Osteocyte (in vitro differentiated cells): ENCODE results near the gene PLCB4. TPM values are rescaled to one million over a fixed set of nuclear protein-coding genes. Genes with fewer than 3 reads are reported as not detected.

Experiments
- DNase-seq: peaks from one replicate; pipeline ENCODE4 v3.0.0; 2021; ENCODE audit warnings: mixed read lengths; ENCODE audit not compliant: unreplicated experiment; ENCODE audit errors: extremely low spot score
- H3K27ac Mint-ChIP-seq: one replicate; pipeline ENCODE4 v1.8.0; 2021; ENCODE audit warnings: mild to moderate bottlenecking, mixed read lengths; ENCODE audit not compliant: unreplicated experiment
- H3K27me3 Mint-ChIP-seq: one replicate; pipeline ENCODE4 v1.8.0; 2021; ENCODE audit warnings: mixed read lengths; ENCODE audit not compliant: unreplicated experiment
- H3K36me3 Mint-ChIP-seq: one replicate; pipeline ENCODE4 v1.8.0; 2021; ENCODE audit warnings: mixed read lengths; ENCODE audit not compliant: unreplicated experiment
- H3K4me1 Mint-ChIP-seq: one replicate; pipeline ENCODE4 v1.8.0; 2021; ENCODE audit warnings: mixed read lengths; ENCODE audit not compliant: unreplicated experiment
- H3K4me3 Mint-ChIP-seq: one replicate; pipeline ENCODE4 v1.8.0; 2021; ENCODE audit warnings: mild to moderate bottlenecking, moderate library complexity, mixed read lengths; ENCODE audit not compliant: unreplicated experiment
- H3K9me3 Mint-ChIP-seq: one replicate; pipeline ENCODE4 v1.8.0; 2021; ENCODE audit warnings: mixed read lengths; ENCODE audit not compliant: unreplicated experiment
- CTCF ChIP-seq: fragments of 200-600 bp; sonication (generic); IDR thresholded peaks from 2 replicates; pipeline ENCODE4 v1.5.0; 2021; ENCODE audit warnings: antibody characterized with exemption, mild to moderate bottlenecking, moderate library complexity
- total RNA-seq: library from RNA; stranded (reverse); gene quantifications from 2 replicates; pipeline ENCODE4 v1.2.1, GENCODE V29; 2021

Gene PLCB4
- total RNA-seq, 1 donor from 2014 or later = 5.3 TPM

DNA sequence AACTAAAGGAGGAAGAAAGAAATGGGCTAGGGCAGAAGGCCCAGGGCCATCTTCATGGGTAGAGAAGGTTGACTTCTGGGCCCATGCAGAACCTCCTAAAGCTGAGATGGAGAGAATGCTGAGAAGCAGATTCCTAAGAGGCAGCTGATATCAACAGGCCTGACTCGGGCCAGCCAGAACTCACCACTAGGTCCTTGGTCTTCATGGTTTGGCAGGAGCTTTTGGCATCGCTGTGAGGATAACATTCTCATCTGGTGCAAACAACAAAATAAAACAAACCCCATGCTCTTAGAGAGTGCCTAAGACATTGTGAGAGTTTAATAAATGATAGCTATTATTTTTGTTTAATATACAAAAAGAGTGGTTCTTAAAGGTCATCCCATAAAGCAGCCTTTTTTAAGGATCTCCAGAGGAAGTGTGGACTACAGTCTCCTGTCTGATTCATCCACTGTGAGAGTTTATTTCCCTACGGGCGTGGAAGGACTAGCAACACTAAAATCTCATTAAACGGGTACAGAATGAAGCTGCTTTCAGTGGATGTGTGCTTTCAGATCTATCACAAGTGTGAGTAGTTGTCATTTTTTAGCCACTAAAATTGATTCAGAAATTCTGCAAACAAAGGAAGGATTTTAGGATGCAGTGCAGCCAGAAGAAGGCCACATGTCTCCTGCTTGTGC lies 160.0 kb downstream of the PLCB4 start:
- no peak for DNase-seq
- Mint-ChIP-seq H3K4me1 (peaks cover 10% of the 10 kb centered on the region), H3K4me3 (no peak overlapping the region), H3K27me3 (no peaks in the 10 kb centered on the region), H3K9me3 (no peaks in the 10 kb centered on the region), H3K36me3 (no peaks in the 10 kb centered on the region), H3K27ac (no peak overlapping the region)
- TF ChIP-seq CTCF = no peak

DNA sequence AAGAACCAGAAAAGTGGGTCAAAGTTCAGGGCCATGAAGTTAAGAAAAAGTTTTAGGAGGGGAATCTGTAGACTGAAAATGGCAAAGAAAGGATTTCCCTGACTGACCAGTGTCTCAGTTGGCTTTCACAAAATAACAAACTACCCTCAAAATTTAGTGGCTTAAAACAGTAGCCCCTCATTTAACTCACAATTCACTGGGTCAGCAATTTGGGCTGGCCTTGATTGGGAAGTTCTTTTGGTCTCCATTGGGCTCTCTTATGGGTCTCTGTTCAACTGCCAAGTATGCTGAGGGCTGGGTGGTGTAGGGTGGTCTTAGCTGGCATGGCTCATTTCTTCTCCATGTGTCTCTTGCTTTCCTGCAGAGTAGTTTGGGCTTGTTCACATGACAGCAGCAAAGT lies 161.5 kb downstream of the PLCB4 start:
- no peaks in the 10 kb centered on the region for H3K9me3 Mint-ChIP-seq
- no peak overlapping the region for H3K27ac Mint-ChIP-seq
- H3K27me3 Mint-ChIP-seq = no peaks in the 10 kb centered on the region

GRCh38 chr20:9233804-9234203 lies 164.9 kb downstream of the PLCB4 start:
- H3K36me3 Mint-ChIP-seq = no peaks in the 10 kb centered on the region
- no peak for TF ChIP-seq CTCF
- H3K4me3 Mint-ChIP-seq = no peak overlapping the region
- H3K27ac Mint-ChIP-seq = no peak overlapping the region
- H3K4me1 Mint-ChIP-seq = no peaks in the 10 kb centered on the region
- no peak for DNase-seq
- no peaks in the 10 kb centered on the region for H3K9me3 Mint-ChIP-seq
- no peaks in the 10 kb centered on the region for H3K27me3 Mint-ChIP-seq

More for the DNA sequence above, 161.5 kb downstream of the PLCB4 start:
- no peak for TF ChIP-seq CTCF
- peaks cover 10% of the 10 kb centered on the region for H3K4me1 Mint-ChIP-seq
- DNase-seq = no peak
- H3K36me3 Mint-ChIP-seq = no peaks in the 10 kb centered on the region
- H3K4me3 Mint-ChIP-seq = no peak overlapping the region

GRCh38 chr20:9235518-9235917 lies 166.6 kb downstream of the PLCB4 start:
- Mint-ChIP-seq H3K27ac (no peak overlapping the region), H3K27me3 (no peaks in the 10 kb centered on the region), H3K9me3 (no peaks in the 10 kb centered on the region), H3K4me3 (no peak overlapping the region), H3K36me3 (no peaks in the 10 kb centered on the region), H3K4me1 (peaks cover under 1% of the 10 kb centered on the region)
- DNase-seq = no peak
- TF ChIP-seq CTCF = no peak

- Mint-ChIP-seq H3K36me3 (no peaks in the 10 kb centered on the region), H3K9me3 (no peaks in the 10 kb centered on the region), H3K4me3 (no peak overlapping the region), H3K27ac (no peak overlapping the region), H3K27me3 (no peaks in the 10 kb centered on the region), H3K4me1 (peaks cover 8% of the 10 kb centered on the region)
- TF ChIP-seq CTCF = no peak
- no peak for DNase-seq
Measured at GRCh38 chr20:9236458-9236857, 167.6 kb downstream of the PLCB4 start.
